GM04503 (cell line): Measurements from ENCODE around the gene LPAR5.
"Not testable (repeated sequence)": the region's sequence is repeated elsewhere in the genome, so short reads cannot be mapped to it uniquely, and the experiment has no call there.

ENCODE experiments used
- DNase-seq: peaks from one replicate; pipeline ENCODE4 v3.0.0-alpha.2; 2012; ENCODE audit warnings: low read depth

Gene LPAR5

DNA sequence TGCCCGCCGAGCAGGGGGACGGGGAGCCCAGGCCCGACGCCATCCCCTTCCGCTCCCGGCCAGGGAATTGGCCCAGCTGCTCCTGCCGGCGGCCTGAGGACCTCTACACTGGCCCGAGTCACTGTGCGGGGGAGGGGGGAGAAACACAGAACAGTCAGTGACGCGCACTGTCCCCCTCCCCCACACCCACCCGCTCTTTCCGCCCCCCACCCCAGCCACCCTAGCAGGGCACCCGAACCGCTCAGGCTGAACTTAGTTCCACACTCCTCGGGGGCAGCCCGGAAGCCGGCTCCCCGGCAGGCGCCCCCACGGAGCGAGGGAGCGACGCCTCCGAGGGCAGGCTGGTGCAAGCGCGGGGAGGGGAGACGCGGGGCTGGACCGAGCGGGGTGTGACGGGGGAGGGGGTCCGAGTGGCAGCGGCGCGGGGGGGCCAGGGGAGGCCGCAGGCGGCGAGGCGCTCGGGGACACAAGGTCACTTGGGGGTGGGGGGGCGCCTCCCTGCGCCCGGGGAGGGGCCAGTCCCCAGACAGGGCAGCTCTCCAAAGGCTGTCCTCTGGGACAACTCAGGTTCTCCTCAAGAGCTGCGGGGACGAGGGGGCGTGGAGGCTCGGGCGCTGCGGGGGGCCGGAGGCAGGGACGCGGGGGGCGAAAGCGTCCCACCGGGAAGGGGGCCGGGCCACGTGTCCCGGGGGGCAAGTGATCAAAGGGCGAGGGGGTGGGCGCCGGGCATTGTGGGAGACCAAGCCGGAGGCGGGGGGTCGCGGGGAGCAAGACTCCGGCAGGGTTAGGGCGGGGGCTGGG, 29.2 kb downstream of the LPAR5 start:
- DNase-seq, result no peak

- no peak for DNase-seq
These were observed 30.1 kb downstream of the LPAR5 start for GRCh38 chr12:6605421-6606330.

DNA sequence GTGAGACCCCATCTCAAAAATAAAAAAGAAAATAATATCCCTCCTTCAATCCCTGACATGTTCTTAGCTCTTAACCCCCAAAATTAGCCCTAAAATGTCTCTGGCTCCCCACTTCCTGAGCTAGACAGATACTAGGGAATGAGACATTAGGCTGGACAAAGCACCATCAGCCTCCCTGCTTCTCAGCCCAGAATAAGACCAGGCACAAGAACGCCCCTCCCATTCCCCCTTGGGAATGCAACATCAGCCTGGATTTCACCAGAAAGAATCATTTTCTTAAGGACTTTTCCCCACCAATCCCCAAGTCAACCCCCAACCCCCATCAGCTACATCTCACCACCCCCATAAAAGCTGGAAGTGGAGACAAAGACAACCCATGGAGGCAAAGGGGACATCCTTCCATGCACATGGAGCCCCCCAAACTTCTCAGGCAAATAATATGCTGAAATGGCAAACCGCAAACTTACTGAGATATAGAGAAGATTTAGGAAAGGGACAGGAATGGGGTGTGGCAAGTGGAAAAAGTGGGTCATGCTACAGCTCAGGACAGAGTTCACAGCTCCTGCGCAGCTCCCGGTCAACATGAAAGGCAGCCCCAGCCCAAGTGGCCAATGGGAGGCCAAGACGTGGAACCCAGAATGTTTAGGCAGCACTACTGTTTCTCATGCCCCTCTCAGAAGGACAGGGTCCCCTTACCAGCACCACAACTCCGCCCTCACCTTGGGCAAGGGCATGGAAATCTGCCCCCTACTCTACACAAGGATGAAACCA, 31.3 kb downstream of the LPAR5 start:
- no peak for DNase-seq

- no peak for DNase-seq
These were observed 32.6 kb downstream of the LPAR5 start for GRCh38 chr12:6603095-6603567.

DNA sequence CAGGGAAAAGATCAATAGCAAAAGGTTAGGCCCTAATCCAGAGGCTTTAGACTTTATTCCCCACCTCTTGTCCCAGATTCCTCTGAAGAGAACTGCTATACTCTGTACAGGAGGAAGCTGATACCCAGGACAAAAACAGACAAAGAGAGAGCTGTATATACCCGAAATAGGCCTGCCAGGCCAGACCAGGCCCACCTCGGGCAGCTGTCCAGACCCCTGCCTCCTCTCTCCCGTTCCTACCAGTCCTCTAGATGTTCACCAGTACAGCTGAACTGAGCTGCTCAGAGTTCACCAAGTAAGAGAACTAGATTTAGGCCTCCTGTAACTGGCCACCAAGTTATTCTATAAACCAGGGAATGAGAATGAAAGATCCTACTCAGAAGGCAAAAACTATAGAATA, 33.2 kb downstream of the LPAR5 start:
- DNase-seq, result no peak

DNA sequence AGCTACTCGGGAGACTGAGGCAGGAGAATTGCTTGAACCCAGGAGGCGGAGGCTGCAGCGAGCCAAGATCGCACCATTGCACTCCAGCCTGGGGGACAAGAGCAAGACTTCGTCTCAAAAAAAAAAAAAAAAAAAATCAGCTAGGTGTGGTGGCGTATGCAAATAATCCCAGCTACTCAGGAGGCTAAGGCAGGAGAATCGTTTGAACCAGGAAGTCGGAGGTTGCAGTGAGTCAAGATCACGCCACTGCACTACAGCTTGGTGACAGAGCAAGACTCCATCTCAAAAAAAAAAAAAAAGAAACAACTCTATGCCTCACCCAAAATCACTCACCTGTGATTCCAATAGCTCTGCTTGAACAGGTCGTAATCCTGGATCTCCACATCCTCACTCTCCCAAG, 40.1 kb downstream of the LPAR5 start:
- not testable (repeated sequence) for DNase-seq

DNA sequence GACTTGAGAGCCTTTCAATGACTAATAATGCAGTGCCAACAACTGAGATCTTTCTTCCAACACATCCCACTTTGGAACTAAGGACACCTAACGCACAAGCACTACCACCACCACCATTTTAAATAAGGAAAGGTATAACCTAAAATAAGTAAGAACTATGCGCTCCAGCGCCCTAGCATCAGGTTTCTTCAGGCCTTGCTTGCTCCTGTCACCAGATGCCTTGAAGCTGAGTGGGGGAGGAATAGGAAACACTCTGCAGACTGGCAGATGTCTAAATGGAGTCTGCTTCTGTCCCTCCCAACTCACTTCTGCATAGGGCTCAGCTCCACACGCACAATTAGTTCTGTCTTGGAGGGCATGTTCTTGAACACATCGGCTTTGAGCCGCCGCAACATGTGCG, 43.7 kb downstream of the LPAR5 start:
- DNase-seq, result no peak

- not testable (repeated sequence) for DNase-seq
These were observed 49.2 kb downstream of the LPAR5 start for GRCh38 chr12:6586569-6586968.

GRCh38 chr12:6584293-6584692, 51.5 kb downstream of the LPAR5 start:
- no peak for DNase-seq

DNA sequence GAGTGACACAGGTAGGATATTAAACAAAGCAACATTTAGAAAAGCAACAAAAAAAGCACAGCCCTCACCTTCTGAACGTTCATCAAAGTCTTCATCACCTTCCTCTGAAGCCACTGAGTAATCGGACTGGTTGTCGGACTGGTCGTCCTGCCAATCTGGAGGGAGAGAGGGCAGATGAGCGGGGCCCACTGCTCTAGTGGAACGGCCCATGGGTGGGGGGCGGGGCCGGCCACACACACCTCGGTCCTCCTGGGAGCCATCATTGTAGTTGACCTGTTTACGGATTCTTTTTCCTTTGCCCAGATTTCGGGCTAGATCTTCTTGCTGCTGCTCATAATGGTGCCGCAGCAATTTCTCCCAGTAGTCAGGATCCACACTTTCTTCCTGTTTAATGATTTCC, 52.8 kb downstream of the LPAR5 start:
- no peak for DNase-seq

- no peak for DNase-seq
These were observed 53.6 kb downstream of the LPAR5 start for GRCh38 chr12:6582196-6582595.

GRCh38 chr12:6575648-6576047, 60.1 kb downstream of the LPAR5 start:
- no peak for DNase-seq

DNA sequence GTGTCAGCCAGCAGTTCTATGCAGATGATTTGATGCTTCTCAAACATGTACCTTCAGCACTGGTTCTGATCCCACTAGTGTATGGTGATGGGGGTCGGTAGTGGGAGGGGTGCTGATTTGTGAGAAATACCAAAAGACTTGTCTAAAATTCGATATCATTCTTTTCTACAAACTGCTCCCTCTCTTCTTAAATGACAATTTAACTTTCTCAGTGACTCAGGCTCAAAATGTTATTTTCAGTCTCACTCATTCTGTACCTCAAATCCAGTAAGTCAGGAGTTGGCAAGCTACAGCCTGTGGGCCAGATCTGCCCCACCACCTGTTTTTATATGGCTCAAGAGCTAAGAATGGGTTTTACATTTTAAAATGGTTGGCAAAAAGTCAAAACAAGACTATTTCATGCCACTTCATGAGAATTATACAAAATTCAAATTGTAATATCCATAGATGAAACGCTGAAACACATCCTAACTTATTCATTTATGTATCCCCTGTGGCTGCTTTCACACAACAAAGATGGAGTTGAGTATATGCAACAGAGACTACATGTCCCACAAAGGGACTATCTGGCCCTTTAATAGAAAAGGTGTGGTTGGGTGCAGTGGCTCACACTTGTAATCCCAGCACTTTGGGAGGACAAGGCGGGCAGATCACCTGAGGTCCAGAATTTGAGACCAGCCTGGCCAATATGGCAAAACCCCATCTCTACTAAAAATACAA, 61.0 kb downstream of the LPAR5 start:
- no peak for DNase-seq

- no peak for DNase-seq
These were observed 62.8 kb downstream of the LPAR5 start for GRCh38 chr12:6573001-6573400.

GRCh38 chr12:6570264-6570887, 65.4 kb downstream of the LPAR5 start:
- DNase-seq, result no peak

DNA sequence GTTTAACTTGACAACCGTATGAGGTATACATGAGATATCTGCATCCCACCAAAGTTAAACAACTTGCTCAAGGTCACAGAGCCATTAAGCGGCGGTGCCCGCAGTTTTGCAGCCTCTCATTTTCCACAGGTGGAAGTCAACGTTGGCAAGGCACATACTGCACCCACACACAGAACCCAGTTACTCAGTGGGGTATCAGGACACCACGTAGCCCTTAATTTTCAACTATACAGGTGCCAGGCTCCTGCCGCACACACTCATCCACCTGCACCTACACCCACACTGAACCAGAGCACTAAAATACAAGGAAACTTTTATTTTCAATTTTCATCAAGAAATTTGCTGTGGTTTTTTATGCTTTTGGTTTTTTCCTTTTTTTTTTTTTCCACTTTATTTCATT, 66.0 kb downstream of the LPAR5 start:
- DNase-seq, result no peak

- DNase-seq, result no peak
These were observed 66.4 kb downstream of the LPAR5 start for GRCh38 chr12:6569312-6569711.
